ENCODE data around the gene OR8S1.

OR8S1 gene

DNA sequence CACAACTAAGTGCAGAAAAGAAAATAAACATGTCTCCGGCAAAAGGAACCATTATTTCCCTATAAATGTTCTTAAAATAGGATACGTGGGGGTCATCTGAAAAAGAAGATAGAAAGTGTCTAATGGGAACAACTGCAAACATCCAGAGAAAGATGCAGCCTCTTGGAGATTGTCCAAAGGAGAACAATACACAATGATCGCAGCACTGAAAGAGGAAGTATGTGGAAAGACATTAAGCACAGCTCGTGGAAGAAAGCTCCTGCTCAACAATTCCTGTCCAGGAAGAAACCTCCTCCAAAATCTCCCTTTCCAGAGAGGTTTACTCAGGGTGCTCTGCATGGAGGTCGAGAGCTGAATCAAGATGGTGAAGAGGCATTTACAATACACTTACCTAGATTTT is 46.9 kb downstream of the OR8S1 start:
- TF ChIP-seq TAF1 (IDR thresholded peaks at IDR 0.05; ENCODE audit: low read depth) (no peak), FOXM1 (IDR thresholded peaks at IDR 0.05; ENCODE audit: borderline replicate concordance, low read depth) (no peak), CREB1 (IDR thresholded peaks at IDR 0.05; ENCODE audit: low read depth) (no peak), YY1 (IDR thresholded peaks at IDR 0.05; ENCODE audit: low read depth) (no peak), CEBPB (IDR thresholded peaks at IDR 0.05) (no peak), TCF12 (IDR thresholded peaks at IDR 0.05; ENCODE audit: low read depth) (no peak)
